ENCODE results near the gene CYP24A1.

Gene CYP24A1

GRCh38 chr20:54163402-54163801 is 10.4 kb downstream of the CYP24A1 start:
- TF ChIP-seq CTCF (conservative IDR thresholded peaks at IDR 0.05; ENCODE audit: low read depth, low read length): no peak
- H3K9ac ChIP-seq: no peak overlapping the region
- no peaks in the 10 kb centered on the region for H3K36me3 ChIP-seq (ENCODE audit: insufficient read depth)
- no peak overlapping the region for H3K4me2 ChIP-seq
- no peaks in the 10 kb centered on the region for H3K4me1 ChIP-seq (ENCODE audit: low read depth, poor library complexity, severe bottlenecking)
- H2AFZ ChIP-seq (ENCODE audit: low read depth): no peak overlapping the region
- H3K4me3 ChIP-seq (IDR thresholded peaks at IDR 0.05; ENCODE audit: insufficient read depth, low read depth, low read length): no peak overlapping the region
- H3K79me2 ChIP-seq (ENCODE audit: insufficient read depth, low read depth): no peaks in the 10 kb centered on the region
- H4K20me1 ChIP-seq (ENCODE audit: insufficient read depth): no peaks in the 10 kb centered on the region
- no peaks in the 10 kb centered on the region for H3K27me3 ChIP-seq (ENCODE audit: insufficient read depth, low read depth)
- no peak overlapping the region for H3K27ac ChIP-seq

GRCh38 chr20:54162378-54163009 is 11.3 kb downstream of the CYP24A1 start:
- H3K27me3 ChIP-seq (ENCODE audit: insufficient read depth, low read depth): no peaks in the 10 kb centered on the region
- H4K20me1 ChIP-seq (ENCODE audit: insufficient read depth): no peaks in the 10 kb centered on the region
- H3K36me3 ChIP-seq (ENCODE audit: insufficient read depth): no peaks in the 10 kb centered on the region
- H3K79me2 ChIP-seq (ENCODE audit: insufficient read depth, low read depth): no peaks in the 10 kb centered on the region
- H3K9ac ChIP-seq: no peak overlapping the region
- H3K4me1 ChIP-seq (ENCODE audit: low read depth, poor library complexity, severe bottlenecking): no peaks in the 10 kb centered on the region
- no peak overlapping the region for H3K27ac ChIP-seq
- no peak overlapping the region for H3K4me2 ChIP-seq
- H2AFZ ChIP-seq (ENCODE audit: low read depth): no peak overlapping the region
- no peak for TF ChIP-seq CTCF (conservative IDR thresholded peaks at IDR 0.05; ENCODE audit: low read depth, low read length)
- no peak overlapping the region for H3K4me3 ChIP-seq (IDR thresholded peaks at IDR 0.05; ENCODE audit: insufficient read depth, low read depth, low read length)

- TF ChIP-seq CTCF (conservative IDR thresholded peaks at IDR 0.05; ENCODE audit: low read depth, low read length): no peak
- no peaks in the 10 kb centered on the region for H3K36me3 ChIP-seq (ENCODE audit: insufficient read depth)
- H3K4me3 ChIP-seq (IDR thresholded peaks at IDR 0.05; ENCODE audit: insufficient read depth, low read depth, low read length): no peak overlapping the region
- H3K79me2 ChIP-seq (ENCODE audit: insufficient read depth, low read depth): no peaks in the 10 kb centered on the region
- H3K4me2 ChIP-seq: no peak overlapping the region
- H3K27ac ChIP-seq: no peak overlapping the region
- no peak overlapping the region for H2AFZ ChIP-seq (ENCODE audit: low read depth)
- H3K27me3 ChIP-seq (ENCODE audit: insufficient read depth, low read depth): no peaks in the 10 kb centered on the region
- no peak overlapping the region for H3K9ac ChIP-seq
- no peaks in the 10 kb centered on the region for H4K20me1 ChIP-seq (ENCODE audit: insufficient read depth)
- H3K4me1 ChIP-seq (ENCODE audit: low read depth, poor library complexity, severe bottlenecking): no peaks in the 10 kb centered on the region
These were observed 12.0 kb downstream of the CYP24A1 start for GRCh38 chr20:54161821-54162149.

GRCh38 chr20:54161008-54161820 is 12.6 kb downstream of the CYP24A1 start:
- H3K36me3 ChIP-seq (ENCODE audit: insufficient read depth): no peaks in the 10 kb centered on the region
- no peak overlapping the region for H3K9ac ChIP-seq
- no peak overlapping the region for H3K27ac ChIP-seq
- H3K4me1 ChIP-seq (ENCODE audit: low read depth, poor library complexity, severe bottlenecking): no peaks in the 10 kb centered on the region
- H4K20me1 ChIP-seq (ENCODE audit: insufficient read depth): no peaks in the 10 kb centered on the region
- no peak overlapping the region for H2AFZ ChIP-seq (ENCODE audit: low read depth)
- no peaks in the 10 kb centered on the region for H3K27me3 ChIP-seq (ENCODE audit: insufficient read depth, low read depth)
- H3K4me2 ChIP-seq: no peak overlapping the region
- no peak overlapping the region for H3K4me3 ChIP-seq (IDR thresholded peaks at IDR 0.05; ENCODE audit: insufficient read depth, low read depth, low read length)
- TF ChIP-seq CTCF (conservative IDR thresholded peaks at IDR 0.05; ENCODE audit: low read depth, low read length): no peak
- H3K79me2 ChIP-seq (ENCODE audit: insufficient read depth, low read depth): no peaks in the 10 kb centered on the region

Measured in KMS-11 (cell line).